OCI-LY7 (cell line): ENCODE data around the gene DENND1A. TPM values are rescaled to one million over a fixed set of nuclear protein-coding genes. Genes with fewer than 3 reads are reported as not detected.

Experiments used
- BruUV-seq: library from RNA; stranded (reverse); fragments of 400-500 nt; replicated peaks from 2 replicates; lab custom pipeline; 2021; lab: Mats Ljungman, UMichigan
- CTCF ChIA-PET: fragments of 300-600 bp; sonication (Branson Sonifier 250); formaldehyde crosslinking; loops from one replicate; lab custom pipeline; 2022; ENCODE audit warnings: antibody characterized with exemption; ENCODE audit not compliant: unreplicated experiment; lab: Charles Lee
- POLR2A ChIA-PET: fragments of 300-600 bp; sonication (Branson Sonifier 250); formaldehyde crosslinking; loops from one replicate; lab custom pipeline; 2022; ENCODE audit warnings: antibody characterized with exemption; lab: Charles Lee
- DNase-seq: peaks from one replicate; pipeline ENCODE4 v3.0.0-alpha.2; 2015; ENCODE audit warnings: low spot score
- H2AFZ ChIP-seq: fragments of 200-600 bp; sonication (generic), shearing (Covaris generic); 2 replicates; pipeline ENCODE4 v1.6.1; 2014; ENCODE audit warnings: mild to moderate bottlenecking, antibody characterized with exemption, low read length, moderate library complexity
- H3K27ac ChIP-seq: fragments of 200-600 bp; sonication (generic); 2 replicates; pipeline ENCODE4 v1.5.1; 2014; ENCODE audit warnings: mixed run types, low read depth, mild to moderate bottlenecking, moderate library complexity, low read length, inconsistent platforms; ENCODE audit not compliant: poor library complexity, severe bottlenecking
- H3K36me3 ChIP-seq: fragments of 200-600 bp; sonication (generic); 2 replicates; pipeline ENCODE4 v1.6.1; 2014; ENCODE audit warnings: mild to moderate bottlenecking, antibody characterized with exemption, low read length, moderate library complexity, mixed read lengths; ENCODE audit not compliant: insufficient read depth
- H3K4me1 ChIP-seq: fragments of 200-600 bp; sonication (generic); 2 replicates; pipeline ENCODE4 v1.5.1; 2014; ENCODE audit warnings: mild to moderate bottlenecking, low read length; ENCODE audit not compliant: insufficient read depth, poor library complexity, severe bottlenecking
- H3K4me2 ChIP-seq: fragments of 200-600 bp; sonication (generic); 2 replicates; pipeline ENCODE4 v1.6.1; 2014; ENCODE audit warnings: mild to moderate bottlenecking, low read length
- H3K4me3 ChIP-seq: fragments of 200-600 bp; sonication (generic); 2 replicates; pipeline ENCODE4 v1.5.1; 2014; ENCODE audit warnings: mild to moderate bottlenecking, low read depth, low read length; ENCODE audit not compliant: poor library complexity, severe bottlenecking
- H3K79me2 ChIP-seq: fragments of 200-600 bp; sonication (generic); 2 replicates; pipeline ENCODE4 v1.6.1; 2016; ENCODE audit warnings: low read depth, mild to moderate bottlenecking, low read length, moderate library complexity, mixed read lengths; ENCODE audit not compliant: insufficient read depth
- H3K9me2 ChIP-seq: fragments of 200-600 bp; sonication (generic); 2 replicates; pipeline ENCODE4 v1.6.1; 2016; ENCODE audit warnings: mild to moderate bottlenecking, low read length, mixed read lengths; ENCODE audit not compliant: insufficient read depth
- H3K9me3 ChIP-seq: fragments of 200-600 bp; sonication (generic); 2 replicates; pipeline ENCODE4 v1.6.1; 2014; ENCODE audit warnings: mild to moderate bottlenecking, mixed run types, low read length, mixed read lengths
- H4K20me1 ChIP-seq: fragments of 200-600 bp; sonication (generic); 2 replicates; pipeline ENCODE4 v1.6.1; 2014; ENCODE audit warnings: mild to moderate bottlenecking, antibody characterized with exemption, low read length, moderate library complexity, mixed read lengths; ENCODE audit not compliant: insufficient read depth
- CTCF ChIP-seq: fragments of 200-600 bp; sonication (generic); conservative IDR thresholded peaks from 2 replicates; pipeline ENCODE4 v1.5.1; 2014; ENCODE audit warnings: mild to moderate bottlenecking, antibody characterized with exemption, low read length, moderate library complexity, mixed read lengths
- EZH2phosphoT487 ChIP-seq: fragments of 200-600 bp; sonication (generic); IDR thresholded peaks from 2 replicates; pipeline ENCODE4 v1.6.1; 2018; ENCODE audit warnings: low read depth, borderline replicate concordance, mild to moderate bottlenecking, mixed run types, antibody characterized with exemption, low read length, moderate library complexity, mixed read lengths
- intact Hi-C: fragments of 100-400 bp; cut with micrococcal nuclease; formaldehyde crosslinking; loops from one replicate; pipeline ENCODE4 v1.10.0; 2022; ENCODE audit not compliant: unreplicated experiment
- total RNA-seq, 2 experiments: library from RNA; depleted of rRNA in 1 of 2; stranded (reverse); fragments of >200 nt in 1 of 2; shearing (Covaris generic) in 1 of 2; gene quantifications; 2 replicates each; pipeline ENCODE4 v1.2.3, GENCODE V29; 2014 to 2022

Gene DENND1A
- total RNA-seq, 2 experiments from 2014 or later: 17.9 to 36.3 TPM

GRCh38 chr9:123609844-123610243 lies 320.1 kb downstream of the DENND1A start:
- no peak overlapping the region for H3K4me2 ChIP-seq
- no TSS peak for BruUV-seq
- ChIA-PET CTCF (no interaction called here), POLR2A (no interaction called here)
- H3K9me2 ChIP-seq: no peaks in the 10 kb centered on the region
- H3K27ac ChIP-seq: no peak overlapping the region
- DNase-seq: no peak
- no peaks in the 10 kb centered on the region for H3K36me3 ChIP-seq
- H2AFZ ChIP-seq: no peak overlapping the region
- H3K79me2 ChIP-seq: no peaks in the 10 kb centered on the region
- H3K9me3 ChIP-seq: no peaks in the 10 kb centered on the region
- TF ChIP-seq CTCF (no peak), EZH2phosphoT487 (no peak)
- no peaks in the 10 kb centered on the region for H4K20me1 ChIP-seq
- no peak overlapping the region for H3K4me3 ChIP-seq
- intact Hi-C loops: no loop called here
- peaks cover 59% of the 10 kb centered on the region for H3K4me1 ChIP-seq

- no peaks in the 10 kb centered on the region for H3K36me3 ChIP-seq
- peak; percentile 91 for DNase-seq
- H3K4me1 ChIP-seq: peaks cover 58% of the 10 kb centered on the region
- peak overlapping the region; percentile 65 for H2AFZ ChIP-seq
- ChIA-PET POLR2A (interaction anchor here (0.7 to 1.1 kb wide), 6 partner anchors 10 to 763 kb away, joined by 3 to 5 read pairs (median 4); no protein-coding TSS in a partner anchor), CTCF (interaction anchor here (0.6 kb wide), 1 partner anchor 740 kb away, joined by 8 read pairs; no protein-coding TSS in a partner anchor)
- peak overlapping the region; percentile 33 for H3K4me3 ChIP-seq
- H3K4me2 ChIP-seq: peak overlapping the region; percentile 65
- no peaks in the 10 kb centered on the region for H3K9me3 ChIP-seq
- intact Hi-C loops: loop anchor here (1.0 kb wide), 1 partner anchor 71 kb away; no protein-coding TSS in a partner anchor
- H3K9me2 ChIP-seq: no peaks in the 10 kb centered on the region
- no TSS peak for BruUV-seq
- no peak for TF ChIP-seq CTCF
- TF ChIP-seq EZH2phosphoT487: no peak
- H4K20me1 ChIP-seq: no peaks in the 10 kb centered on the region
- H3K27ac ChIP-seq: peak overlapping the region; percentile 92
- H3K79me2 ChIP-seq: no peaks in the 10 kb centered on the region
These were observed 321.8 kb downstream of the DENND1A start for GRCh38 chr9:123608104-123608503.

DNA sequence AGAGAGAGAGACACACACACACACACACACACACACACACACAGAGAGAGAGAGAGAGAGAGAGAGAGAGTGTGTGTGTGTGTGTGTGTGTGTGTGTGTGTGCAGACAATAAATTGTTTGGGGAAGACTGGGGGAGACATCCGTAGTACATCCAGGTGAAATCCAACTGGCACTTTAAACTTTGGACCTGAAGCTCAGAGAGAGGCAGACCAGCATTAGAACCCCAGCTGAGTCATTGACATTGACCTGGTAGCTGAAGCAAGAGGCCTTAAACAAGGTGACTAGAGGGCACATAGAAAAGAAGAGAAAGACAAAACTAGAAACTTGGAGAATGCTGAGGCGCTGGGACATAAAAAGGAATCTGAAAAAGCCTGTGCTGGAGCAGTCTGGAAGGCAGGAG lies 322.4 kb downstream of the DENND1A start:
- peaks cover 58% of the 10 kb centered on the region for H3K4me1 ChIP-seq
- TF ChIP-seq EZH2phosphoT487 (no peak), CTCF (no peak)
- no TSS peak for BruUV-seq
- POLR2A ChIA-PET: interaction anchor here (0.6 to 1.0 kb wide), 6 partner anchors 9 to 764 kb away, joined by 3 to 5 read pairs (median 3); no protein-coding TSS in a partner anchor
- H3K4me3 ChIP-seq: peak overlapping the region; percentile 33
- H3K27ac ChIP-seq: peak overlapping the region; percentile 92
- no peaks in the 10 kb centered on the region for H3K9me3 ChIP-seq
- no peaks in the 10 kb centered on the region for H4K20me1 ChIP-seq
- DNase-seq: peak; percentile 4
- H3K36me3 ChIP-seq: no peaks in the 10 kb centered on the region
- H3K9me2 ChIP-seq: no peaks in the 10 kb centered on the region
- intact Hi-C loops: no loop called here
- no peaks in the 10 kb centered on the region for H3K79me2 ChIP-seq
- peak overlapping the region; percentile 65 for H3K4me2 ChIP-seq
- CTCF ChIA-PET: interaction anchor here (0.6 kb wide), 1 partner anchor 740 kb away, joined by 8 read pairs; no protein-coding TSS in a partner anchor
- peak overlapping the region; percentile 65; the same call in 1 of the 2 replicates for H2AFZ ChIP-seq
